ENCODE results near the gene NUP188. TPM values are rescaled to one million over a fixed set of nuclear protein-coding genes. Genes with fewer than 3 reads are reported as not detected.
A peak's percentile ranks its signal among the peaks of the same experiment; 100 is the strongest.

NUP188 gene
- total RNA-seq, 1 donor from 2014 or later, result 44.0 TPM

- peaks cover 3% of the 10 kb centered on the region for H3K27me3 Mint-ChIP-seq (ENCODE audit: unreplicated experiment)
- no peaks in the 10 kb centered on the region for H3K9me3 Mint-ChIP-seq (ENCODE audit: unreplicated experiment)
- H3K4me1 Mint-ChIP-seq (ENCODE audit: unreplicated experiment), result peaks cover 24% of the 10 kb centered on the region
- TF ChIP-seq CTCF (IDR thresholded peaks at IDR 0.05; ENCODE audit: unreplicated experiment), result no peak
- peak overlapping the region; percentile 66 for H3K4me3 Mint-ChIP-seq (ENCODE audit: unreplicated experiment)
- H3K36me3 Mint-ChIP-seq (ENCODE audit: low read depth, unreplicated experiment), result peaks cover 5% of the 10 kb centered on the region
- H3K27ac Mint-ChIP-seq (ENCODE audit: unreplicated experiment), result peak overlapping the region; percentile 48
- DNase-seq (ENCODE audit: low spot score), result no peak
These were observed 75.8 kb downstream of the NUP188 start for GRCh38 chr9:129023036-129023907.

- peaks cover 24% of the 10 kb centered on the region for H3K4me1 Mint-ChIP-seq (ENCODE audit: unreplicated experiment)
- TF ChIP-seq CTCF (IDR thresholded peaks at IDR 0.05; ENCODE audit: unreplicated experiment), result no peak
- H3K4me3 Mint-ChIP-seq (ENCODE audit: unreplicated experiment), result no peak overlapping the region
- peak overlapping the region; percentile 48 for H3K27ac Mint-ChIP-seq (ENCODE audit: unreplicated experiment)
- peaks cover 3% of the 10 kb centered on the region for H3K27me3 Mint-ChIP-seq (ENCODE audit: unreplicated experiment)
- no peak for DNase-seq (ENCODE audit: low spot score)
- peaks cover 5% of the 10 kb centered on the region for H3K36me3 Mint-ChIP-seq (ENCODE audit: low read depth, unreplicated experiment)
- no peaks in the 10 kb centered on the region for H3K9me3 Mint-ChIP-seq (ENCODE audit: unreplicated experiment)
These were observed 76.4 kb downstream of the NUP188 start for GRCh38 chr9:129023908-129024233.

- TF ChIP-seq CTCF (IDR thresholded peaks at IDR 0.05; ENCODE audit: unreplicated experiment), result no peak
- Mint-ChIP-seq H3K4me1 (ENCODE audit: unreplicated experiment) (peaks cover 24% of the 10 kb centered on the region), H3K4me3 (ENCODE audit: unreplicated experiment) (peak overlapping the region; percentile 89), H3K27me3 (ENCODE audit: unreplicated experiment) (peaks cover 3% of the 10 kb centered on the region), H3K36me3 (ENCODE audit: low read depth, unreplicated experiment) (peaks cover 9% of the 10 kb centered on the region), H3K27ac (ENCODE audit: unreplicated experiment) (no peak overlapping the region), H3K9me3 (ENCODE audit: unreplicated experiment) (no peaks in the 10 kb centered on the region)
- no peak for DNase-seq (ENCODE audit: low spot score)
These were observed 79.1 kb downstream of the NUP188 start for GRCh38 chr9:129026442-129027223.

- Mint-ChIP-seq H3K27ac (ENCODE audit: unreplicated experiment) (no peak overlapping the region), H3K4me3 (ENCODE audit: unreplicated experiment) (peak overlapping the region; percentile 89), H3K27me3 (ENCODE audit: unreplicated experiment) (peaks cover 3% of the 10 kb centered on the region), H3K36me3 (ENCODE audit: low read depth, unreplicated experiment) (peaks cover 9% of the 10 kb centered on the region), H3K4me1 (ENCODE audit: unreplicated experiment) (peaks cover 24% of the 10 kb centered on the region), H3K9me3 (ENCODE audit: unreplicated experiment) (no peaks in the 10 kb centered on the region)
- no peak for TF ChIP-seq CTCF (IDR thresholded peaks at IDR 0.05; ENCODE audit: unreplicated experiment)
- DNase-seq (ENCODE audit: low spot score), result no peak
These were observed 79.8 kb downstream of the NUP188 start for GRCh38 chr9:129027224-129027684.
